Stimulated activated naive B cell treated with anti-CD40 and anti-IgM and Interleukin-4, amounts not matched to agents 10 μg/mL and 1 μg/mL and 100 μg/mL, for 72 hours (primary cell): Measurements from ENCODE around the gene NSUN4.
A peak's percentile ranks its signal among the peaks of the same experiment; 100 is the strongest.
"Not testable (repeated sequence)": the region's sequence is repeated elsewhere in the genome, so short reads cannot be mapped to it uniquely, and the experiment has no call there.

Source experiments
- ATAC-seq, 2 donors: fragments of 150-1000 bp; cut with Tn5 transposase; replicated peaks; 2 replicates each; pipeline ENCODE4 v1.10.0; 2021; ENCODE audit warnings: moderate library complexity in 1 of 2
- DNase-seq: peaks from one replicate; pipeline ENCODE4 v3.0.0; 2021
- H3K27ac Mint-ChIP-seq: one replicate; pipeline ENCODE4 v1.8.0; 2022; ENCODE audit warnings: mild to moderate bottlenecking, mixed read lengths
- H3K27me3 Mint-ChIP-seq, 2 donors: one replicate each; pipeline ENCODE4 v1.8.0; 2022; ENCODE audit warnings: mixed read lengths in 2 of 2
- H3K36me3 Mint-ChIP-seq, 2 donors: one replicate each; pipeline ENCODE4 v1.8.0; 2022; ENCODE audit warnings: mixed read lengths in 2 of 2, mild to moderate bottlenecking in 1 of 2
- H3K4me1 Mint-ChIP-seq, 2 donors: one replicate each; pipeline ENCODE4 v1.8.0; 2022; ENCODE audit warnings: mixed read lengths in 2 of 2, mild to moderate bottlenecking in 1 of 2
- H3K4me3 Mint-ChIP-seq, 2 donors: one replicate each; pipeline ENCODE4 v1.8.0; 2022; ENCODE audit warnings: mild to moderate bottlenecking in 2 of 2, mixed read lengths in 2 of 2, moderate library complexity in 1 of 2
- H3K9me3 Mint-ChIP-seq, 2 donors: one replicate each; pipeline ENCODE4 v1.8.0; 2022; ENCODE audit warnings: mixed read lengths in 2 of 2, mild to moderate bottlenecking in 1 of 2

NSUN4 gene

GRCh38 chr1:46365796-46366195 lies 25.2 kb downstream of the NSUN4 start:
- H3K27me3 Mint-ChIP-seq, H3K27ac Mint-ChIP-seq, DNase-seq, H3K4me3 Mint-ChIP-seq, ATAC-seq, H3K9me3 Mint-ChIP-seq: not testable (repeated sequence)
- peaks cover 10 to 21% of the 10 kb centered on the region in 2 donors for H3K4me1 Mint-ChIP-seq
- H3K36me3 Mint-ChIP-seq = peaks cover 41 to 51% of the 10 kb centered on the region in 2 donors

GRCh38 chr1:46367072-46367471 lies 26.5 kb downstream of the NSUN4 start:
- H3K4me3 Mint-ChIP-seq = no peak overlapping the region
- H3K9me3 Mint-ChIP-seq = no peaks in the 10 kb centered on the region
- H3K36me3 Mint-ChIP-seq = peaks cover 36 to 45% of the 10 kb centered on the region in 2 donors
- H3K27me3 Mint-ChIP-seq = no peaks in the 10 kb centered on the region
- no peak for DNase-seq
- no peak overlapping the region for H3K27ac Mint-ChIP-seq
- H3K4me1 Mint-ChIP-seq = peaks cover 10 to 25% of the 10 kb centered on the region in 2 donors
- ATAC-seq = no peak

DNA sequence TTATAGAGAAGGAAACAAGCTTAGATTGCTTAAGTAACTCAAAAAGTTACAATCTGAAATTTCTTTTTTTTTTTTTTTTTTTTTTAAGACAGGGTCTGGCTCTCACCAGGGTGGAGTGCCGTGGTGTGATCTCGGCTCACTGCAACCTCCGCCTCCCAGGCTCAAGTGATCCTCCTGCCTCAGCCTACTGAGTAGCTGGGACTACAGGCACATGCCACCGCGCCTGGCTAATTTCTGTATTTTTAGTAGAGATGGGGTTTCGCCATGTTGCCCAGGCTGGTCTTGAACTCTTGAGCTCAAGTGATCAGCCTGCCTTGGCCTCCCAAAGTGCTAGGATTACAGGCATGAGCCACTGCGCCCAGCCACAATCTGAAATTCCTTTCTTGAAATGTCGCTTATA lies 27.1 kb downstream of the NSUN4 start:
- not testable (repeated sequence) for H3K27me3 Mint-ChIP-seq, ATAC-seq, H3K27ac Mint-ChIP-seq, H3K9me3 Mint-ChIP-seq, H3K4me3 Mint-ChIP-seq, DNase-seq
- H3K36me3 Mint-ChIP-seq = peaks cover 39 to 46% of the 10 kb centered on the region in 2 donors
- peaks cover 13 to 31% of the 10 kb centered on the region in 2 donors for H3K4me1 Mint-ChIP-seq

DNA sequence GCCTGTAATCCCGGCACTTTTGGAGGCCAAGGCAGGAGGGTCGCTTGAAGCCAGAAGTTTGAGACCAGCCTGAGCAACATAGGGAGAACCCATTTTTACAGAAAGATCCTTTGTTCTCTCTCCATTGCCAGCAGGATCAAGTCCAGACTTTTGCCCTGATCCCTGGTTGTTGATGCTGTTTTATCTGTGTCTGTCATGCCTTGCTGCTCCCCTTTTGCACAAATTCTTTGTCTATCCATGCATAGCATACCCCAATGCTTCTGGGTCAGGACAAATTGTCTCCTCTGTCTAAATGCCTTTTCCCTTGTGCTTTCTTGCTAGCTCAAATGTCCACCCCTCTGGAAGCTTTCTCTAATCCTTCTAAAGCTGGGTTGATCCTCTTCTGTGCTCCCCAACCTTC lies 28.2 kb downstream of the NSUN4 start:
- H3K27ac Mint-ChIP-seq = no peak overlapping the region
- no peak for DNase-seq
- H3K4me1 Mint-ChIP-seq = peaks cover 20 to 42% of the 10 kb centered on the region in 2 donors
- peaks cover 41 to 47% of the 10 kb centered on the region in 2 donors for H3K36me3 Mint-ChIP-seq
- H3K4me3 Mint-ChIP-seq = no peak overlapping the region
- no peak for ATAC-seq
- H3K9me3 Mint-ChIP-seq = peaks cover 2 to 4% of the 10 kb centered on the region in 2 donors
- H3K27me3 Mint-ChIP-seq = no peaks in the 10 kb centered on the region

- H3K9me3 Mint-ChIP-seq = peaks cover 2 to 4% of the 10 kb centered on the region in 2 donors
- peak overlapping the region; percentile 20 to 42 for H3K4me3 Mint-ChIP-seq
- peaks cover 20 to 44% of the 10 kb centered on the region in 2 donors for H3K4me1 Mint-ChIP-seq
- DNase-seq = no peak
- H3K36me3 Mint-ChIP-seq = peaks cover 36 to 46% of the 10 kb centered on the region in 2 donors
- H3K27me3 Mint-ChIP-seq = no peaks in the 10 kb centered on the region
- peak; percentile 30 to 35 for ATAC-seq
- H3K27ac Mint-ChIP-seq = peak overlapping the region; percentile 90
Observed at GRCh38 chr1:46369542-46370213, 29.1 kb downstream of the NSUN4 start.

GRCh38 chr1:46370214-46370633 lies 29.6 kb downstream of the NSUN4 start:
- H3K27ac Mint-ChIP-seq = peak overlapping the region; percentile 90

DNA sequence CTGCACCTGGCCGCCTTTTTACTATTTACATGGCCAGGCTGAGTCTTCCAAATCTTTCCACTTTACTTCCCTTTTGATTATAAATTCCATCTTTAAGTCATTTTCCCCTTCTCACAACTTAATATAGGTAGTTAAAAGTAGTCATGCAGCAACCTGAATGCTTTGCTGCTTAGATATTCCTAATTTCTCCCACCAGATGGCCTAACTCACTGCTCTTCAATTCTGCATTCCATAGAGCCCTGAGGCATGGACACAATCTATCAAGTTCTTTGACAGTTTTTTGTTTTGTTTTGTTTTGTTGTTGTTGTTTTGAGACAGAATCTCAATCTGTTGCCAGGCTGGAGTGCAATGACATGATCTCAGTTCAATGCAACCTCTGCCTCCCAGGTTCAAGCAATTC lies 31.8 kb downstream of the NSUN4 start:
- Mint-ChIP-seq H3K27me3 (no peaks in the 10 kb centered on the region), H3K4me3 (no peak overlapping the region), H3K4me1 (peaks cover 20 to 44% of the 10 kb centered on the region in 2 donors), H3K9me3 (peaks cover 2 to 4% of the 10 kb centered on the region in 2 donors), H3K27ac (no peak overlapping the region), H3K36me3 (peaks cover 35 to 46% of the 10 kb centered on the region in 2 donors)
- ATAC-seq (no peak), DNase-seq (no peak)

More at GRCh38 chr1:46370214-46370633, 29.6 kb downstream of the NSUN4 start:
- DNase-seq (no peak), ATAC-seq (peak; percentile 79 to 80)
- Mint-ChIP-seq H3K9me3 (peaks cover 2 to 4% of the 10 kb centered on the region in 2 donors), H3K4me1 (peaks cover 20 to 44% of the 10 kb centered on the region in 2 donors), H3K27me3 (no peaks in the 10 kb centered on the region), H3K4me3 (peak overlapping the region; percentile 20 to 42), H3K36me3 (peaks cover 31 to 45% of the 10 kb centered on the region in 2 donors)

- H3K4me3 Mint-ChIP-seq = no peak overlapping the region
- no peaks in the 10 kb centered on the region for H3K27me3 Mint-ChIP-seq
- no peak overlapping the region for H3K27ac Mint-ChIP-seq
- no peaks in the 10 kb centered on the region for H3K4me1 Mint-ChIP-seq
- peaks cover 5 to 6% of the 10 kb centered on the region in 2 donors for H3K9me3 Mint-ChIP-seq
- ATAC-seq = no peak
- peaks cover 22 to 44% of the 10 kb centered on the region in 2 donors for H3K36me3 Mint-ChIP-seq
- DNase-seq = no peak
Observed at GRCh38 chr1:46379996-46380395, 39.4 kb downstream of the NSUN4 start.

DNA sequence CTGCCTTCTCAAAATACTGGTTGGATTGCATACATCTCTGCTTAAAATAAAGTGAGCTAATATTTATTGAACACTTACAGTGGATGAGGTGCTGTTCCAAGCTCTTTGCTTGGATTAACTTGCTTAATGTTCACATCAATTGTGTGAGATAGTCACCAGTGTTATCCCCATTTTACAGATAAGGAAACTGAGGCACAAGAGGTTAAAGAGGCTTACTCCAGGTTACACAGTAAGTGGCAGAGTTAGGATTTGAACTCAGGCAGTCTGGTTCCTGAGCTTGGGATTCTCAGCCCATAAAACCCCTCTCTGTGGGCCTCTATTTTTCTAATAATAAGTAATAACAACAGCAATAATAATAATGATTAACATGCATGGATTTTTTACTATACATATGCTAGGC lies 39.9 kb downstream of the NSUN4 start:
- Mint-ChIP-seq H3K9me3 (peaks cover 5 to 6% of the 10 kb centered on the region in 2 donors), H3K27me3 (no peaks in the 10 kb centered on the region), H3K27ac (no peak overlapping the region)

GRCh38 chr1:46393510-46393909 lies 52.9 kb downstream of the NSUN4 start:
- H3K36me3 Mint-ChIP-seq = peaks cover 21 to 34% of the 10 kb centered on the region in 2 donors
- H3K9me3 Mint-ChIP-seq = peaks cover 16 to 17% of the 10 kb centered on the region in 2 donors
- peak overlapping the region; percentile 75 for H3K27ac Mint-ChIP-seq
- H3K27me3 Mint-ChIP-seq = peaks cover 19 to 31% of the 10 kb centered on the region in 2 donors
- peaks cover 7 to 14% of the 10 kb centered on the region in 2 donors for H3K4me1 Mint-ChIP-seq
- no peak for ATAC-seq
- peak overlapping the region; percentile 68 to 78 for H3K4me3 Mint-ChIP-seq
- DNase-seq = no peak

More for the DNA sequence above, 39.9 kb downstream of the NSUN4 start:
- Mint-ChIP-seq H3K4me1 (no peaks in the 10 kb centered on the region), H3K36me3 (peaks cover 24 to 42% of the 10 kb centered on the region in 2 donors), H3K4me3 (no peak overlapping the region)
- no peak for ATAC-seq
- DNase-seq = no peak

GRCh38 chr1:46394108-46394871 lies 53.7 kb downstream of the NSUN4 start, which contains the start of gene FAAH:
FAAH (plus strand) TSS chr1:46394317; CDS start chr1:46394349, 32 bp downstream.
- Mint-ChIP-seq H3K36me3 (peaks cover 21 to 34% of the 10 kb centered on the region in 2 donors), H3K9me3 (peaks cover 16 to 17% of the 10 kb centered on the region in 2 donors), H3K27me3 (peaks cover 19 to 34% of the 10 kb centered on the region in 2 donors), H3K4me1 (peaks cover 7 to 14% of the 10 kb centered on the region in 2 donors), H3K27ac (peak within 1 kb of the TSS; percentile 75), H3K4me3 (peak within 1 kb of the TSS; percentile 78)
- DNase-seq (peak; percentile 23), ATAC-seq (peak; percentile 79 to 83)

DNA sequence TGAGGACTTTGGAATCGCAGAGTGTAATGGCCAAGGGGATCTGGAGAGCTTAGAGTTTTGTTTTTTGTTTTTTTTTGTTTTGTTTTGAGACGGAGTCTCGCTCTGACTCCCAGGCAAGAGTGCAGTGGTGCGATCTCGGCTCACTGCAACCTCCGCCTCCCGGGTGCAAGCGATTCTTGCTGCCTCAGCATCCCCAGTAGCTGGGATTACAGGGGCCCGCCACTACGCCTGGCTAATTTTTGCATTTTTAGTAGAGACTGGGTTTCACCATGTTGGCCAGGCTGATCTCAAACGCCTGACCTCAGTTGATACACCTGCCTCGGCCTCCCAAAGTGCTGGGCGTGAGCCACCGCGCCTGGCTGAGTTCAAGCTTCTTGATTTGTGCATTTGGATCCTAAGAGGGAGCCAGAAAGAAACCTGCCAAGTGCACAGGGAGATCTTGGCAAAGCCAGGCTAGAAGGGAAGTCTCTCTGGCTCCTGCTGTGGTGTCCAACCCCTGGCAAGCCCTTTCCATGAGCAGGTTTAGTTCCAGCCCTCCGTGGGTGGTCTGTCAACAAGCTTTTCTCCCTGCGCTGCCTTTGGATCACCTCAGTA lies 54.4 kb downstream of the NSUN4 start:
- no peak for ATAC-seq

DNA sequence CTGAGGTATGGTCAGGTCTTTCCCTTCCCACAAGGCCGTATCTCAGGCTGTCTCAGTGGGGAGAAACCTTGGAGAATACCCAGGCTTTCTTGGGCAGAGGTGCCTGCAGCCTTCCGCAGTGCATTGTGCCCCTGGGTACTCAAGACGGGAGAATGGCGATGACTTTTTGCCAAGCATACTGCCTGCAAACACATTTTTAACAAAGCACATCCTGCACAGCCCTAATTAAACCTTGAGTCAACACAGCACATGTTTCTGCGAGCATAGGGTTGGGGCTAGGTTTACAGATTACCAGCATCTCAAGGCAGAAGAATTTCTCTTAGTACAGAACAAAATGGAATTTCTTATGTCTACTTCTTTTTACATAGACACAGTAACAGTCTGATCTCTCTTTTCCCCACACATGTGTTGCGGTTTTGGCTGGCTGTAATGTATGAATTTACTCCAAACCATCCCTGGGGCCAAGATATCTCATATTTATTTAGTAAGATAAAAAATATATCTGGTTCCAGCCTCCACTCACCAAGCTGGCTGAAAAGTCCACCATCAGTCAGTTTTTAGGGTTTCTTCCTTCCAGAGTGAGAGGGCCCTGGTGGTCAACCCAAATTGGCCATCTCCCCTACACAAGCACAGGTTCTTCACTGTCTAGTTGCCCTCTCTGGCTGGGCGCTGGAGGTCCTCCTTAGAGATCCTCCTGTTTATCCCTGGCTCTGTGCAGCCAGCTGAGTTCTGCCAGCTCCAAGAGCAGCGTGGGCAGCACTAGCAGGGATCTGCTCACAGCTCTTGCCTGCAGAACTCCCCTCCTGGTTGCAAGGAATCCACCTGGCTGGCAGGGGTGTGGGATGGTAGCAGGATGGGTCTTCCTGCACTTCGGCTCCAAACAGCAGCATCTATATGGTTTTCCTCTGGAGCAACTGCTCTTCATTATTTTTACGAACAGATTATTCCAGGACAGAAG lies 56.1 kb downstream of the NSUN4 start:
- DNase-seq (no peak), ATAC-seq (no peak)
- H3K4me1 Mint-ChIP-seq = peaks cover 11 to 20% of the 10 kb centered on the region in 2 donors
- peaks cover 16 to 17% of the 10 kb centered on the region in 2 donors for H3K9me3 Mint-ChIP-seq
- H3K4me3 Mint-ChIP-seq = no peak overlapping the region
- peaks cover 21 to 27% of the 10 kb centered on the region in 2 donors for H3K36me3 Mint-ChIP-seq
- H3K27ac Mint-ChIP-seq = no peak overlapping the region
- peaks cover 24 to 45% of the 10 kb centered on the region in 2 donors for H3K27me3 Mint-ChIP-seq

More for the DNA sequence above, 54.4 kb downstream of the NSUN4 start:
- peaks cover 16 to 17% of the 10 kb centered on the region in 2 donors for H3K9me3 Mint-ChIP-seq
- peak overlapping the region; percentile 78 for H3K4me3 Mint-ChIP-seq
- H3K36me3 Mint-ChIP-seq = peaks cover 21 to 32% of the 10 kb centered on the region in 2 donors
- no peak overlapping the region for H3K27ac Mint-ChIP-seq
- peaks cover 7 to 14% of the 10 kb centered on the region in 2 donors for H3K4me1 Mint-ChIP-seq
- no peak for DNase-seq
- peaks cover 19 to 41% of the 10 kb centered on the region in 2 donors for H3K27me3 Mint-ChIP-seq
